ENCODE data around the gene ADCK2. TPM values are rescaled to one million over a fixed set of nuclear protein-coding genes. Genes with fewer than 3 reads are reported as not detected.

The ADCK2 gene
- polyA plus RNA-seq, 1 donor (not counting 4 experiments of a cell fraction or from before 2014, with no cell fraction given) = 9.5 TPM

DNA sequence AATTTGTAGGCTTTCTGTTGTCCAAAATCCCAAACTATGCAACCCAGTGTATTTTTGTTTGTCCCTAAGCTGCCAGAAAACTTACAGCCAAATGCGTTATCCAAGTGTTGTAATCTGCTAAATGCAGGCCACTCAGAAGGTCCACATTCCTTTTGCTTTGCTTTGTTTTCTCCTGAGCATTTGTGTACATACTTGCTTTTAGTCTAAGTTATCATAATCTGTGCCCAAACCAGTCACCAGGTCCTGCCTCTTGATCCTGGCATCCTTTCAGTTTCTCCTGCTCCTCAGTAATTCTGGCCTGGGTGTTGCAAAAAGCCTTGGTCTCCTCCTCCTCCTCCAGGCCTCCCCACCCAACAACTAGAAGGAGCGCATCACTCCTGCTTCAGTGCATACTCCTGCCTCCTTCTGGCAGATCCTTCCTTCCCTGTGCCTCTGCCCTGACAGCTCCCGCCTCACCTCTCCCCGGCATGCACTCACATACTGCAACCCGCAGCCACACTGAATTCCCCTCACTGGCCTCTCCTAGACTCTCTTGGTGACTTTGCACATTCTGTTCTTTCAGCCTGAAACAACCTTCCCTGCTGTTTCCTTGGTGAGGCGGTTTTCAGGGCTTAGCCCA lies 34.5 kb upstream of the ADCK2 start:
- no peak for DNase-seq (ENCODE audit: low read depth, low spot score)
- H3K9me3 ChIP-seq (ENCODE audit: control insufficient read depth, low read depth, low read length) = no peaks in the 10 kb centered on the region
- peak overlapping the region; percentile 27 for H3K4me2 ChIP-seq (ENCODE audit: control insufficient read depth, extremely low read depth, insufficient read depth, low read depth, low read length)
- peak overlapping the region; percentile 22 for H3K9ac ChIP-seq (ENCODE audit: control insufficient read depth, extremely low read depth, insufficient read depth, low read length)
- peak; percentile 63 for FAIRE-seq
- H3K36me3 ChIP-seq (ENCODE audit: control insufficient read depth in 2 of 2, extremely low read depth in 1 of 2, insufficient read depth in 2 of 2, low read length in 2 of 2) = no peaks in the 10 kb centered on the region
- H3K4me3 ChIP-seq (ENCODE audit: control insufficient read depth in 2 of 3, extremely low read depth in 1 of 3, insufficient read depth in 2 of 3, low read depth in 1 of 3, low read length in 3 of 3) = no peak overlapping the region
- H2AFZ ChIP-seq (ENCODE audit: control insufficient read depth, low read length) = no peak overlapping the region
- H3K9me1 ChIP-seq (ENCODE audit: control insufficient read depth, extremely low read depth, insufficient read depth, low read length) = no peaks in the 10 kb centered on the region
- no peaks in the 10 kb centered on the region for H3K27me3 ChIP-seq (ENCODE audit: control insufficient read depth, extremely low read depth, insufficient read depth, low read length)
- H4K20me1 ChIP-seq (ENCODE audit: control insufficient read depth, extremely low read depth, insufficient read depth, low read length) = no peaks in the 10 kb centered on the region
- peaks cover 4% of the 10 kb centered on the region for H3K79me2 ChIP-seq (ENCODE audit: control insufficient read depth, insufficient read depth, low read length)
- no peak overlapping the region for H3K27ac ChIP-seq (ENCODE audit: control insufficient read depth, insufficient read depth, low read length)
- TF ChIP-seq EZH2 (IDR thresholded peaks at IDR 0.05; ENCODE audit: low read length) = no peak
- TF ChIP-seq, protein P1, sequence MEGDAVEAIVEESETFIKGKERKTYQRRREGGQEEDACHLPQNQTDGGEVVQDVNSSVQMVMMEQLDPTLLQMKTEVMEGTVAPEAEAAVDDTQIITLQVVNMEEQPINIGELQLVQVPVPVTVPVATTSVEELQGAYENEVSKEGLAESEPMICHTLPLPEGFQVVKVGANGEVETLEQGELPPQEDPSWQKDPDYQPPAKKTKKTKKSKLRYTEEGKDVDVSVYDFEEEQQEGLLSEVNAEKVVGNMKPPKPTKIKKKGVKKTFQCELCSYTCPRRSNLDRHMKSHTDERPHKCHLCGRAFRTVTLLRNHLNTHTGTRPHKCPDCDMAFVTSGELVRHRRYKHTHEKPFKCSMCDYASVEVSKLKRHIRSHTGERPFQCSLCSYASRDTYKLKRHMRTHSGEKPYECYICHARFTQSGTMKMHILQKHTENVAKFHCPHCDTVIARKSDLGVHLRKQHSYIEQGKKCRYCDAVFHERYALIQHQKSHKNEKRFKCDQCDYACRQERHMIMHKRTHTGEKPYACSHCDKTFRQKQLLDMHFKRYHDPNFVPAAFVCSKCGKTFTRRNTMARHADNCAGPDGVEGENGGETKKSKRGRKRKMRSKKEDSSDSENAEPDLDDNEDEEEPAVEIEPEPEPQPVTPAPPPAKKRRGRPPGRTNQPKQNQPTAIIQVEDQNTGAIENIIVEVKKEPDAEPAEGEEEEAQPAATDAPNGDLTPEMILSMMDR (optimal IDR thresholded peaks at IDR 0.05 in 1 of 3, IDR thresholded peaks at IDR 0.05 in 1 of 3, conservative IDR thresholded peaks at IDR 0.05 in 1 of 3; ENCODE audit: extremely low read depth in 1 of 3, insufficient read depth in 2 of 3, low read length in 3 of 3) = peak; percentile 34 to 86 (median 47)
- peaks cover 12% of the 10 kb centered on the region for H3K4me1 ChIP-seq (ENCODE audit: control insufficient read depth, extremely low read depth, insufficient read depth, low read length)
- dilution Hi-C loops (cut with MboI; ENCODE audit: extremely low pct_ligation_motif_present, low sequenced_read_pairs) = no loop called here

DNA sequence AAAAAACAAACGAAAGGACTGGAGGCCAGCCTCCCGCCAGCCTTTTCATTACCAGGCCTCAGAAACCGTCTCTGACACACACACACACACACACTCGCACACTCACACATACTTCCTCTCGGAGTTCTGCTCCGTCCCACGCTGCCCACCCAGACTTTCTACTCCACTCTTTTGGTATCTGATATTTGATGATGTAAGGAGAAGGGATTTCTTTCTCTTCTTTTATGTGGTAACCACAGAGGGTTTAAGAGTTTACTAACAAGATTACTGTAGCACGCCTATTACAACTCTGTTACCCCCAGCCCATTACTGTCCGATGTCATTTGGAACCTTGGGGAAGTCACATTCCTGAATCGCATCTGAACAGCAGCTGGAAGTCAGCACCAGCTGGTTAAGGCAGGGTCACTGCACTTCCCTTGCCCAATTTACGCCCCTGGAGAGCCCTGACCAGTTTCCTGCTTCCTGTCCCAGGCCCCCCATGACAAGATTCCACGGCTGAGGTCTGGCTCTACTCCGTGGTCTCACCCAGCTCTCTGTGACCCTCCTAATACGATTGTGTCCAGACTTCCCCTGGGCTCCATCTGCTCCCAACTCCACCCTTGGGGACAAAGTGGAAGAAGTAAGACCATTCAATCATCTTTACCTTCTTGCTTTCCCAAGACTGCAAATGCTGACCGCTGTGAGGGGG lies 33.2 kb upstream of the ADCK2 start:
- dilution Hi-C loops (cut with MboI; ENCODE audit: extremely low pct_ligation_motif_present, low sequenced_read_pairs) = no loop called here
- DNase-seq (ENCODE audit: low read depth, low spot score) (no peak), FAIRE-seq (peak; percentile 59)
- TF ChIP-seq EZH2 (IDR thresholded peaks at IDR 0.05; ENCODE audit: low read length) = no peak
- TF ChIP-seq, protein P1 (optimal IDR thresholded peaks at IDR 0.05 in 1 of 3, IDR thresholded peaks at IDR 0.05 in 1 of 3, conservative IDR thresholded peaks at IDR 0.05 in 1 of 3; ENCODE audit: extremely low read depth in 1 of 3, insufficient read depth in 2 of 3, low read length in 3 of 3) = no peak
- H3K27me3 ChIP-seq (ENCODE audit: control insufficient read depth, extremely low read depth, insufficient read depth, low read length) = no peaks in the 10 kb centered on the region
- H3K9me1 ChIP-seq (ENCODE audit: control insufficient read depth, extremely low read depth, insufficient read depth, low read length) = no peaks in the 10 kb centered on the region
- no peaks in the 10 kb centered on the region for H3K36me3 ChIP-seq (ENCODE audit: control insufficient read depth in 2 of 2, extremely low read depth in 1 of 2, insufficient read depth in 2 of 2, low read length in 2 of 2)
- H3K9me3 ChIP-seq (ENCODE audit: control insufficient read depth, low read depth, low read length) = no peaks in the 10 kb centered on the region
- peaks cover 12% of the 10 kb centered on the region for H3K4me1 ChIP-seq (ENCODE audit: control insufficient read depth, extremely low read depth, insufficient read depth, low read length)
- H4K20me1 ChIP-seq (ENCODE audit: control insufficient read depth, extremely low read depth, insufficient read depth, low read length) = no peaks in the 10 kb centered on the region
- peak overlapping the region; percentile 41 to 59 (median 52) for H3K4me3 ChIP-seq (ENCODE audit: control insufficient read depth in 2 of 3, extremely low read depth in 1 of 3, insufficient read depth in 2 of 3, low read depth in 1 of 3, low read length in 3 of 3)
- H3K27ac ChIP-seq (ENCODE audit: control insufficient read depth, insufficient read depth, low read length) = peak overlapping the region; percentile 0
- peaks cover 4% of the 10 kb centered on the region for H3K79me2 ChIP-seq (ENCODE audit: control insufficient read depth, insufficient read depth, low read length)
- H2AFZ ChIP-seq (ENCODE audit: control insufficient read depth, low read length) = peak overlapping the region; percentile 73
- peak overlapping the region; percentile 79 for H3K4me2 ChIP-seq (ENCODE audit: control insufficient read depth, extremely low read depth, insufficient read depth, low read depth, low read length)
- H3K9ac ChIP-seq (ENCODE audit: control insufficient read depth, extremely low read depth, insufficient read depth, low read length) = peak overlapping the region; percentile 62

Data from keratinocyte (primary cell).